NCI-H1092 treated with DMSO at 0.1 percent for 48 hours (cell line): ENCODE results near the gene FLII.
A peak's percentile ranks its signal among the peaks of the same experiment; 100 is the strongest.
"Not testable (repeated sequence)": the region's sequence is repeated elsewhere in the genome, so short reads cannot be mapped to it uniquely, and the experiment has no call there.

ENCODE experiments used
- DNase-seq: peaks from one replicate; lab custom pipeline; 2025; lab: John Stamatoyannopoulos, UW

FLII gene

DNA sequence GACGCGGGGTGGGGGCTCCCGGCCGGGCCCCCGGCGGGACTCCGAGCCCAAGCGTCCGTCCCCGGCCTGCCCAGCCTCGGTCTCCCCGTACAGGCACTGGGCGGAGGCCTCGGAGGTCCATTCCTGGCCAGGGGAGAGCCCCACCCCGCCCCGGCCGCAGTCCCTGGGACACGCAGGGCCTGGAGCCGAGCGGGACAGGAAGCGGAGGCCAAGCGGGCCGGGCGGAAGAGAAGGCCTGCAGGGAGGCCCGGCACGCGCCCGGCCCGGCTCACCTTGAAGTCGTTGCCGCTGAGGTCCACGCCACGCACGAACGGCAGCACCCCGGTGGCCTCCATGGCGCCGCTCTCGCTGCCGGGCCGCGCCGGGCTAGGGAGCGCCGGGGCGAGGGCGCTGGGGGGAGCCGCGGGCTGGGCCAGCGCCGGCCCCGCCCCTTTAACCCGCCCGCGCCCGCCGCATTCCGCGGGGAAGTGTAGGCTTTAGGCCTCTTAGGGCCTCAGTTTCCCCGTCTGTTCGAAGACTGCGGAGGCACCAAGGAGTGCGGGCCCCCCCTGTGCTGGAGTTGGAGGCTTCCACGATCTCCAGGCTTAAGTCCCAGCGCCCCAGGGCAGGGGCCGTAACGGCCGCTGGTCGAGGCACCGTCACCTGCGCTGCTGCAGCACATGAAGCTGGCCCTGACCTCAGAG is at the start of gene FLII:
Gene FLII, minus strand, starts transcription at position 383 of the 683 bp plus-strand sequence. Its CDS starts 48 bp downstream, at position 335.
- DNase-seq, result no peak

DNA sequence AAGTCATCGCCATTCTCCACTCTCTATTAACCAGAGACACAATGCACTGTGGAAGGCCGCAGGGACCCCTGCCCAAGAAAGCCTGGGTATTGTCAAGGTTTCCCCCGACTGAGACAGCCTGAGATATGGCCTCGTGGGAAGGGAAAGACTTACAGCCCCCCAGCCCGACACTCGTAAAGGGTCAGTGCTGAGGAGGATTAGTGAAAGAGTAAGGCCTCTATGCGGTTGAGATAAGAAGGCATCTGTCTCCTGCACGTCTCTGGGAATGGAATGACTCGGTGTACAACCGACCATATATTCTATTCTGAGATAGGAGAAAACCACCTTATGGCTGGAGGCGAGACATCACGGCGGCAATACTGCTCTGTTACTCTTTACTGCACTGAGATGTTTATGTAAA is 44.7 kb upstream of the FLII start:
- not testable (repeated sequence) for DNase-seq

DNA sequence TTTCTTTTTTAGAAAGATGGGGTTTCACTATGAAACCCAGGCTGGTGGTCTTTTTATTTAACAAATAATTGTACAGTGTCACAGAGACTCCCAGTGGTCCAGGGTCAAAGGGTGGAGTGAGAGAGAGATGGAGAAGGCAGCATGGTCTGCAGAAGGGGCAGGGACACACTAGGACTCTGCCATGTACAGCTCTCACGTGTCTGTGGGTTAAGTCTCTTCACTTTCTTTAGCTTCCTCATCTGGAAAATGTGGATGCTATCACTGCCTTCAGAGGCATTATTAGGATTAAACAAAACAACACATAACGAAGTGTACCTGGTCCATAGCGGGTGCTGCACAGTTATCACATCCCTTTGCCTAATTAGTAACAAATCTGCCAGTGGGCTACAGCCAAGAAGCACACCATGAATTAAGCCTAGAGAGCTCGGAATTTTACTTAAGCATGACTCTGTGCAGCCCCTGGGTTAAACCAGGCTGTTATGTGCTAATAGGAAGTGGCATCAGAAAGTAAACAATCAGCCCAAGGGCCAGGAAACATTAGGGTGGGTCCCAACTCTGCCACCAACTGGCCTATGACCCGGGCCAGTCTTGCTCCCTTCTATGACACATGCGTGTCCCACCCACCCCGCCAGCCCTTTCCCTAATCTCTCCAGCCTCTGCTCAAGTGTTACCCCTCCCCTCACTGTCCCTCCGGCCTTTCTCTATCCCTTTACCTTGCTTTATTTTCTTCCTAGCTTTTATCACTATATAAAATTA is 42.4 kb upstream of the FLII start:
- DNase-seq, result no peak

DNA sequence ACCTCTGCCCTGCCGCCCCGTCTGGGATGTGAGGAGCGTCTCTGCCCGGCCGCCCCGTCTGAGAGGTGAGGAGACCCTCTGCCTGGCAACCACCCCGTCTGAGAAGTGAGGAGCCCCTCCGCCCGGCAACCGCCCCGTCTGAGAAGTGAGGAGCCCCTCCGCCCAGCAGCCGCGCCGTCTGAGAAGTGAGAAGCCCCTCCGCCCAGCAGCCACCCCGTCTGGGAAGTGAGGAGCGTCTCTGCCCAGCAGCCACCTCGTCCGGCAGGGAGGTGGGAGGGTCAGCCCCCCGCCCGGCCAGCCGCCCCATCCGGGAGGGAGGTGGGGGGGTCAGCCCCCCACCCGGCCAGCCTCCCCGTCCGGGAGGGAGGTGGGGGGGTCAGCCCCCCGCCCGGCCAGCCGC is 39.5 kb upstream of the FLII start:
- not testable (repeated sequence) for DNase-seq

DNA sequence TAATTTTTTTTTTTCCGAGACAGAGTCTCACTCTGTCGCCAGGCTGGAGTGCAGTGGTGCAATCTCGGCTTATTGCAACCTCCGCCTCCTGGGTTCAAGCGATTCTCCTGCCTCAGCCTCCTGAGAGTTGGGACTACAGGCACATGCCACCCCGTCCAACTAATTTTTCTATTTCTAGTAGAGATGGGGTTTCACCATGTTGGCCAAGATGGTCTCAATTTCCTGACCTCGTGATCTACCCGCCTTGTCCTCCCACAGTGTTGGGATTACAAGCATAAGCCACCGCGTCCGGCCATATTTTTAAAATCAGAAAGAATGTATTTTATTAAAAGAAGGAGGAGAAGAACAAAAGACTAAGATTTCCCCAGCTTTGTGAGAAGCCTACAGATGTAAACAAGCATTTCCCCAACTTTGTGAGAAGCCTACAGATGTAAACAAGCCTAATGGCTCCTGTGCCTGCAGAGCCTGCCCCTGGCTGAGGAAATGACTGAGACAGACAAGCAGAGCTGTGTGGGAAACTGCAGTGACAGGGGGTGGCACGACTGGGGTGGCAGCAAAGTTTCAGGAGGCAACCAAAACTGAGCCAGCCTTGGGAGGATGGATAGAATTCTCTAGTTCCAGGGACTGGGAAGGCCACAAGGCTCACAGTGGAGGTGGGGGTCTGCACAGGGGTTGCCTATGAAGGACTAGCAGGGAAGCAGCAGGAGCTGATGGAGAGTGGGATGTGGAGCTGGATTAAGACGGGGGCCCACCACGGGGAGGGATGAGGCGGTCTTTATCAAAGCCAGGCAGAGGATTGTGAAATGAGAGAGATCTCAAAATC is 33.4 kb upstream of the FLII start:
- DNase-seq, result no peak

DNA sequence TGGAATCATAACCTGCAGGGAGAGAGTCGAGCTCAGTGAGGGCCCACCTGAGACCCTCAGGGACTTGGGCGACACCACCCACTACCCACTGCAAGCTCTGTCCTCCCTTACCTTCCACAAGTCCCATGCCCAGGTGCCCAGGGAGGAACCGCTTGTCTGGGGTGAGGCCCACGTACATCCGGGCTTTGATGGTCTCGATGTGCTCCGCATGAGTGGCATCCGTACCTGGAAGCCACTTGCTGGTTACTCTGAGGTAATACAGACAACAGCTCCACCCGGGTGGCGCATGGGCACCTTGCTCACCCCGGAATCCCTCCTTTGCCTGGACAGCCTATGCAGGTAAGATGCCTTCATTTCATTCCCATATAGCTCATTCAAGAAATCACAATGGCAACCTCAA is 26.8 kb upstream of the FLII start:
- no peak for DNase-seq

DNA sequence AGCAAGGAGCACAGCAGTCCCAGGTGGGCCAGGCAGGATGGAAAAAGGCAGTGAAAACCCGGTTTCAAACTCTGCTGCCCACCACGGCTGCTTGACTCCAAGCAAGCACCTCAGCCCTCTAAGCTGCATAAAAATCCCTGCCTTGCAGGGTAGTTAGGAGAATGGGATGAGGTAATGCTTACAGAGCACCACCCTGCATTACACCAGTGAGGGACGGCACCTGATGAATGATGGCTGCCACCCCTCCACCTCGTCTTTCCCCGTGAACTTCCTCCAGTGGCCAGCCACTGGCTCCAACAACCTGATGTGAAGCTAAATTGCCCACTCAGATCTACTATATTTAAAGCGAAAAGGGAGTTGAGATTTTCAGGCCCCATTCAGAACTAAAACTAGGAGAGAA is 23.2 kb upstream of the FLII start:
- no peak for DNase-seq

DNA sequence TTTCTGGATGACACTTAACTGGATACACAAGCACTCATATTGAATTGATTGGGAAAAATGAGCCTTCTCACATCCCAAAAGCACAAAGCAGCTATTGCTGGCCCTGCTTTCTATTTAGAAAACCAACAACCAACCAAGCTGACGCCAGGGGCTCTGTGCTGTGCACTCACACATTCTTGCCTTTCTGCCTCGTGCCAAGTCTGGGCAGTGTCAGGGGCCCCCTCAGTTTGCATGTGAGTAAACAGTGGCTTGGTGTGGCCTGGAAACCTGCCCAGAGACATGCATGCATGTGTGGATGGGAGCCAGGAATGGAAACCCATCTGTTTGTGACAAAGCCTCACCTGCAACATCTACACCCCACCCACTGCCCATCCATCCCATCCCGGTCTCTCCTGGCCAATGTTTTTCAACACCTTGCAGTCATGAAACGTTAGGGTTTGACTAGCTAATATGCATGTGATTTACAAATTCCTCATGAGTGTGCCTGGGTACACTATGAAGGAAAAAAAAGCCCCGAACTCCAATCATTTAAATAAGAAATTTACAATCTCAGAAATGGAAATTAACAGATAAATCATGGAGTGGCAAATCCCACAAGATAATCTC is 22.3 kb upstream of the FLII start:
- peak; percentile 27 for DNase-seq

DNA sequence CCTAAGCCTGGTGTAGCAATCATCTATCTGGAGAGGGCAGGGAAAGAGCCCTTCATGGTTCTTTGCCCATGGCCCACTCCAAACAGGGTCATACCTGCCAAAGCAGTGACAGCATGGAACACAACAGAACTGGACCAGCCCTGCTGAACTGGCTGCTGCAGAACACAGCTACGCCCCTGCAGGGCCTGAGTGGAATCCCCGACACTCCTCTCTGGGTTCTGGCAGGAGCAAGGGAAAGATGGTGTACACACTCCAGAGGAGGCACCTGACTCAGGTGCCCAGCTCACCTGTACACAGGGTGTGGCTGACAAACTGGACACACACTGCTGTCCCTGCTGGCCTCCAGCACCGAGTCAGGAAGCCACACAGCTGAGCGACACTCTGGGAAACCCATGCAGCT is 21.7 kb upstream of the FLII start:
- DNase-seq, result no peak

DNA sequence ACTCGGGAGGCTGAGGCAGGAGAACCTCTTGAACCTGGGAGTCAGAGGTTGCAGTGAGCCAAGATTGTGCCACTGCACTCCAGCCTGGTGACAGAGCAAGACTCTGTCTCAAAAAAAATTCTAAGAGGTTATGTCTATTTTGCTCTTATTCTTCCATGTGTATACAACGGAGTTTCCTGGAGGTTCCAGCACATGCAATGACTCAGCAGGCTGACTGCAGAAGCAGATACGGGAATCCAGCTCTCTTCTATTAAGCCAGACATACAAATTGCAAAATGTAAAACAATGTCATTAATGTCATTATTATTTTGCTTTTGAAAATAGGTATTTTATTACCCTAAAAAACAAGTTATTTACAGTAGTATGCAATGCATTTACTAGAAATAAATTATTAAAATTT is 20.3 kb upstream of the FLII start:
- DNase-seq, result no peak

DNA sequence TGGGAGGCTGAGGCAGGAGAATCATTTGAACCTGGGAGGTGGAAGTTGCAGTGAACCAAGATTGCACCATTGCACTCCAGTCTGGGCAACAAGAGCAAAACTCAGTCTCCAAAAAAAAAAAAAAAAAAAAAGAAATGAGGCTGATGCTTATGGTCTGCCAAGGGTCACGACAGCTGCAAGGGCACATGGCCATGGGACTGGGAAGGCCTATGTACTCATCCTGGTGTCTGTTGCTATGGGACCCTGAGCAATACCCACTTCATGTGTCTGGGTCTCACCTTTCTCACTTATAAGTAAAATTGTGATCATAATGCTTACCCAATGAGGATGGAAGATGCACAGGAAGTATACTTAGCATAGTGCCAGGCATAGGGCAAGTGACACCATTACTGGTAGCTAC is 18.5 kb upstream of the FLII start:
- no peak for DNase-seq

DNA sequence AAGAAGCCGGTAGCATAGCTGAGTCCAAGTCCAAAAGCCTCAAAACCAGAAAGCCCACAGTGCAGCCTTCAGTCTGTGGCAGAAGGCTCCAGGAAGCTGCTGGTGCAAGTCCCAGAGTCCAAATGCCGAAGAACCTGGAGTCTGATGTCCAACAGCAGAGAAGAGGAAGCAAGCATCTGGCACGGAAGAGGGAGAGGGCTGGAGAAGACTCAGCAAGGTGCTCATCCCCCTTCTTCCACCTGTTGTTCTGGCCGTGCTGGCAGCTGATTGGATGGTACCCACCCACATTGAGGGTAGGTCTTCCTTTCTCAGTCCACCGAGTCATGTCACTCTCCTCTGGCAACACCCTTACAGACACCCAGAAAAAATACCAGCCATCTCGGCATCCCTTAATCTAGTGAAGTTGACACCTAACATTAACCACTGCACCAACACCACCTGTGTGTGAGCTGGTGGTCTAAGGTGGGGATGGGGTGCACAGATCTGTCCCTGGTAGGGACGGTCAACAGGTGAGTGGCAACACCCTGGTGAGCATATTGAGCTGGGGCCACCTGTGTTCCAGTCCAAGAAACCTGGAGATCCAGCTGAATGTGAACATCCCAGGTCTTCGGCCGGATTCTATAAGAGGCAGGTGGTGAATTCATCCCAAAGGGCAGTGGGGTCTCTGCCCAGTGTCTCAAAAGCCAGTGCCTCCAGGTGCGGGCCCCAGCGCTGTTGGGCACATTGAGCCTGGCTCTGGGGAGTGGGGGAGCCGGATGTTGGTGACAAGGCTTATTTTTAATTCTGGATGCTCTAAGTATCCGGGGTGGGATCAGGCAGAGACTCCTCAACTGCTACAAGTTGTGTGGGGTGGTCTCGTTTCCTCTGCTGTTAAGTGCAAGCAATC is 11.8 kb upstream of the FLII start:
- no peak for DNase-seq

DNA sequence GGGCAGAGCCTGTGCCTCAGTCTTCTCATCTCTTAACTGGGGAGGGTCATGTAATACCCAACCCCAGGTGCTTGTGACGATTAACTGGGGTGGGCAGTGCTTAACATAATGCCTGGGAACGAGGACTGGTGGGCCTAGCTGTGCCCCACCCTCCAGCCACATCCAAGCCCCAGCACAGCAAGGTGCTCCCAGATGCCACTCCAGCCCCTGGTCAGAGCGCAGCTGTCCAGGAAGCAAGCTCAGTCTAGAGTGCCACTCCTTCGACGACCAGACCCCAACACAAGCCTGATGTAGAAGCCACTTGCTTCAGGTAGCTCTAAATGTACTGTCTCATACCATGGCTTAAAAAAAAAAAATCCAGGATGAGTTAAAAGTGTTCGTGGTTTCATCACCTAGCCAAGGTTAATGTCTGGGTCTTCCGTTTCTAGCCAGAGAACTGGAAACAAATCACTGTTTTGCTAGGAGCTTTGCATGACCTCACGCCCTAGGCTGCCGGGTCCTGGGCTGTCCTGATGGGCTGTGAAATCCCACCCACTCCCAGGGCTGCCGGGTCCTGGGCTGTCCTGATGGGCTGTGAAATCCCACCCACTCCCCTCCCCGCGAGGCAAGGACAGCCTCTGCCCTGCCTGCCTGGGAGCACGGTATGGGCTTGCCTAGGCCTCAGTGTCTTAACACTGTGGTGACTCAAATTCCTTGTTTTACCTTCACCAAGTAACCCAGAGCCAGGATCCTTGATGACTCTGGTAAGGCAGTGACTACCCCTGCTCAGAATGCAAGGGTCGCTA is 9.6 kb upstream of the FLII start:
- no peak for DNase-seq

DNA sequence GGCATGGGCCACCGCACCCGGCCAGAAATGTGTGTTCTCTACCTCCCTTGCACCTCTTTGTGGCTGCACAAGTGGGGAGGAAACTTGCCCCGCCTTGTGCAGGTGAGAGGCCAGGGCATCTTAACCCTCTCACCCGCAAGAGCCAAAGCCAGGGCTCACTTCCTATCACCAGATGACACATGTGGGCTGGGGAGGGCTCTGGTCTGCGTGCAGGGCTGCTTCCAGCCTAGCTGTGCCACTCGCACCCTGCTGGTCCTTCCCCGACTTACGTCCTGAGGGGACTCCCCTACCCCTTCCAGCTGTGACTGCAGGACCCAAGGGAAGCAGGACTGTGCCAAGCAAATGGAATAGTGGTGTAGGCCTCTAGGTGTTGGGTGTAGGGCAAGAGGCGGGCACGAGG is 8.8 kb upstream of the FLII start:
- no peak for DNase-seq

DNA sequence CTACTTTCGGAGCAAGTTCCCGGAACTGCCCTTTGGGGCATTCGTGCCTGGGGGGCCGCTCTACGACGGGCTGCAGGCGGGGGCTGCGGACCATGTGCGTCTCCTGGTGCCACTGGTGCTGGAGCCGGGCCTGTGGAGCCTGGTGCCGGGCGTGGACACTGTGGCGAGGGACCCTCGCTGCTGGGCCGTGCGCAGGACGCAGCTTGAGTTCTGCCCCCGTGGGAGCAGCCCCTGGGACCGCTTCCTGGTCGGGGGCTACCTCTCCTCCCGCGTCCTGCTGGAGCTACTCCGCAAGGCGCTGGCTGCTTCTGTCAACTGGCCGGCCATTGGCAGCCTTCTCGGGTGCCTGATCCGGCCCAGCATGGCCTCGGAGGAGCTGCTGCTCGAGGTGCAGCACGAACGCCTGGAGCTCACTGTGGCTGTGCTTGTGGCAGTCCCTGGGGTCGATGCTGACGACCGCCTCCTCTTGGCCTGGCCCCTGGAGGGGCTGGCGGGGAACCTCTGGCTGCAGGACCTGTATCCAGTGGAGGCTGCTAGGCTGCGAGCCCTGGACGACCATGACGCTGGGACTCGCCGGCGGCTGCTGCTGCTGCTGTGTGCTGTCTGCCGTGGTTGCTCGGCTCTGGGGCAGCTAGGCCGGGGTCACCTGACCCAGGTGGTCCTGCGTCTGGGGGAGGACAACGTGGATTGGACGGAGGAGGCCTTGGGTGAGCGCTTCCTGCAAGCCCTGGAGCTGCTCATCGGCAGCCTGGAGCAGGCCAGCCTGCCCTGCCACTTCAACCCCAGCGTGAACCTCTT is 5.5 kb upstream of the FLII start:
- DNase-seq, result no peak

DNA sequence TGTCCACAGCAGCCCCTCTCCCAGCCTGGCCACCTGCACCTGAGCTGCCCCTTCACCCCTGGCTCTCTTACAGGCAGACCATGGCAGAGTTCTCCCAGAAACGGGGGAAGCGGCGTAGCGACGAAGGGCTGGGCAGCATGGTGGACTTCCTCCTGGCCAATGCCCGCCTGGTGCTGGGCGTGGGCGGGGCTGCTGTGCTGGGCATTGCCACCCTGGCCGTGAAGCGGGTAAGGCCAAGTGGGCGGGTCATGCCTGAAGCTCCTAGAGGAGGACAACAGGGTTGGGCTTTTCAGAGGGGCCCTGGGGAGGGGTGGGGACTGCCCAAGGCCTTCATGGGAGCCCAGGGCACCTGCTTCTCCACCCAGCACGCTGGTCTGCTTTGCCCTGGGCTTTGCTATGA is 4.1 kb upstream of the FLII start:
- DNase-seq, result no peak

DNA sequence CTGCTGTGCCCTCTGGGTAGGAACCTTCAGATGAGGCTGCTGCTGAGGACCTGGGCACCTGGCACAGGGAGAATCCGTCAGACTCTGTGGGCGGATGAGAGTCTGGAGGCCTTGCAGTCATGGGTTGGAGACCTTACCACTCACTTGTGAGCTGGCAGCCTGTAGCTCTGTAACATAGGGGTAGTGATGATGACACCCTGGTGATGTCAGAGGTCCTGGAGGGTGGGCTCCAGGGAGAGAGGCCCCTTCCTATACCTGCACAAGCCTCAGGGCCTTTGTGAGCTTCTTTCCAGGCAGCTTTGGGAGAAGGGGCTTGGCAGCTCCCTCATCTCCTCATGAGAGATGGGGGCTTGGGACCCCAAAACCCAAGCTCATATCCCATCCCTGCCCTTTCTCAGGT is 3.6 kb upstream of the FLII start:
- DNase-seq, result no peak

DNA sequence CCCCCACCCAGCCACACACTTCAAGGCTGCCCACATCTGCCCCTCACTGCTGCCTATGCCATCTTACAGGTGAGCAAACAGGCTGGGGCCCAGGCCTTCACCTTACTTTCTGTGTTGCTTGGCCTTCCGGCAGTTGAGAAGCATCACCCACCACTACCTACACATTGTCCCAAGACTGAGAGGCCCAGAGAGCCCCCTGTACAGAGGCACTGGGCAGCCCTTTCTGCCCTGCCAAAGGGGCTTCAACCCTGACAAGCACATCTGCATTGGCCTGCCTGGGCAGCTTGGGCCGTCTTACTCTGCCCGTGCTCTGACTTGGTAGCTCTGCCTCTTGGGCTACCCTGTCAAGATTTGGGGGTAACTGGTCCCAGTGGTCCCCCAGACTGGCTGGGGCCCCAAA is 3.1 kb upstream of the FLII start:
- DNase-seq, result no peak

DNA sequence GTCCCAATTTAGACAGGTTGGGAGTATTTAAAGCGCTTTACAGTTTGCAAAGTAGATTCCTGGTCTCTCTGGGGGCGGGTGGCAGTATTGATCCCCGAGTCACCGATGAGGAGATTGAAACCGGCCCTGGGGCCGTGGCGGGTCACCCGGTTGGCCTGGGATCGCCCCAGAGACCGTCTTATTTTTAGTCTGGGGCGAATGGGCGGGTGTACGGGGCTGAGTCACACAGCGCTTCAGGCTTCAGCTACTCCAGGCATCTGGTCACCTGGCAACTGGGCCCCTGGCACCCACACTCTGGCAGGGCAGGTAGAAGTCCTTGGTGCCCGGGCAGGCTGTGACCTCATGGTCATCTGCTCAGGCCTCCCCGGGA is 2.6 kb upstream of the FLII start:
- DNase-seq, result no peak
